HEK293 (cell line): ENCODE results near the gene TRO.

ENCODE experiments used
- CTCF ChIA-PET: fragments of 350-600 bp; formaldehyde crosslinking; extraction: SDS; loops from one replicate; lab custom pipeline; 2021; ENCODE audit warnings: antibody characterized with exemption; lab: Yijun Ruan, JAX
- POLR2A ChIA-PET: fragments of 300-600 bp; formaldehyde crosslinking; extraction: SDS; loops from one replicate; lab custom pipeline; 2020; ENCODE audit warnings: antibody characterized with exemption, inconsistent platforms; lab: Yijun Ruan, JAX
- H3K27ac ChIP-seq: fragments of 200-500 bp; sonication (Bioruptor generic); 2 replicates; pipeline ENCODE4 v1.5.1; 2014; ENCODE audit warnings: low read depth, low read length, control low read depth, inconsistent platforms; ENCODE audit errors: extremely low read depth
- H3K36me3 ChIP-seq, 2 experiments: fragments of 200-500 bp in 1 of 2; sonication (Bioruptor generic) in 1 of 2; 1 replicate in 1 of 2; 2 replicates in 1 of 2; pipeline ENCODE4 v1.5.1; 2014 to 2017; ENCODE audit warnings: inconsistent platforms in 2 of 2, low read length in 2 of 2; ENCODE audit not compliant: control insufficient read depth in 2 of 2, insufficient read depth in 1 of 2
- H3K4me1 ChIP-seq: fragments of 200-500 bp; sonication (Bioruptor generic); 2 replicates; pipeline ENCODE4 v1.5.1; 2014; ENCODE audit warnings: mild to moderate bottlenecking, low read length, inconsistent platforms; ENCODE audit not compliant: control insufficient read depth, insufficient read depth
- H3K4me3 ChIP-seq: 2 replicates; pipeline ENCODE4 v1.5.1; 2011; ENCODE audit warnings: low read depth, mild to moderate bottlenecking, control low read depth, low read length, moderate library complexity
- H3K9me3 ChIP-seq: fragments of 200-500 bp; sonication (Bioruptor generic); 2 replicates; pipeline ENCODE4 v1.5.1; 2014; ENCODE audit warnings: low read depth, low read length, inconsistent platforms; ENCODE audit not compliant: control insufficient read depth, insufficient read depth
- ZBTB8A ChIP-seq: fragments of 450-650 bp; formaldehyde crosslinking; IDR thresholded peaks from 2 replicates; pipeline ENCODE4 v1.5.1; 2016; ENCODE audit warnings: missing biosample characterization, missing genetic modification characterization
- ZNF202 ChIP-seq: fragments of 450-650 bp; formaldehyde crosslinking; IDR thresholded peaks from 2 replicates; pipeline ENCODE4 v1.5.1; 2016; ENCODE audit warnings: missing biosample characterization, missing genetic modification characterization, borderline replicate concordance
- ZNF211 ChIP-seq: fragments of 450-650 bp; formaldehyde crosslinking; IDR thresholded peaks from 2 replicates; pipeline ENCODE4 v1.5.1; 2016; ENCODE audit warnings: low read depth, missing biosample characterization, missing genetic modification characterization
- ZNF221 ChIP-seq: fragments of 450-650 bp; formaldehyde crosslinking; IDR thresholded peaks from 2 replicates; pipeline ENCODE4 v1.5.1; 2017; ENCODE audit warnings: missing biosample characterization, missing genetic modification characterization, borderline replicate concordance
- ZNF341 ChIP-seq: fragments of 450-650 bp; formaldehyde crosslinking; IDR thresholded peaks from 2 replicates; pipeline ENCODE4; 2016; ENCODE audit warnings: low read depth, missing biosample characterization, missing genetic modification characterization
- ZNF433 ChIP-seq: fragments of 450-650 bp; formaldehyde crosslinking; IDR thresholded peaks from 2 replicates; pipeline ENCODE4 v1.5.1; 2016; ENCODE audit warnings: missing biosample characterization, missing genetic modification characterization, low read depth
- ZNF558 ChIP-seq: fragments of 450-650 bp; formaldehyde crosslinking; IDR thresholded peaks from 2 replicates; pipeline ENCODE4 v1.5.1; 2016; ENCODE audit warnings: missing biosample characterization, missing genetic modification characterization
- ZNF585B ChIP-seq: fragments of 450-650 bp; formaldehyde crosslinking; IDR thresholded peaks from 2 replicates; pipeline ENCODE4 v1.5.1; 2016; ENCODE audit warnings: missing biosample characterization, missing genetic modification characterization
- ZNF600 ChIP-seq: fragments of 450-650 bp; formaldehyde crosslinking; IDR thresholded peaks from 2 replicates; pipeline ENCODE4 v1.5.1; 2016; ENCODE audit warnings: missing biosample characterization, missing genetic modification characterization
- ZNF654 ChIP-seq: fragments of 450-650 bp; formaldehyde crosslinking; IDR thresholded peaks from 2 replicates; pipeline ENCODE4 v1.5.1; 2016; ENCODE audit warnings: low read depth, missing biosample characterization, missing genetic modification characterization
- ZNF664 ChIP-seq: fragments of 450-650 bp; formaldehyde crosslinking; IDR thresholded peaks from 2 replicates; pipeline ENCODE4 v1.5.1; 2016; ENCODE audit warnings: missing biosample characterization, missing genetic modification characterization
- ZNF830 ChIP-seq: fragments of 450-650 bp; IDR thresholded peaks from 2 replicates; pipeline ENCODE4 v1.5.0; 2018; ENCODE audit warnings: missing biosample characterization, missing genetic modification characterization, low read depth, mild to moderate bottlenecking, moderate library complexity
- TF ChIP-seq, protein P1 (sequence below): fragments of 450-650 bp; formaldehyde crosslinking; IDR thresholded peaks from 2 replicates; pipeline ENCODE4 v1.5.1; 2016; ENCODE audit warnings: missing biosample characterization, missing genetic modification characterization, low read depth
- TF ChIP-seq, protein P2 (sequence below): fragments of 450-650 bp; formaldehyde crosslinking; IDR thresholded peaks from 2 replicates; pipeline ENCODE4 v1.5.1; 2016; ENCODE audit warnings: missing biosample characterization, missing genetic modification characterization, low read depth
- TF ChIP-seq, protein P3 (sequence below): fragments of 450-650 bp; formaldehyde crosslinking; IDR thresholded peaks from 2 replicates; pipeline ENCODE4 v1.5.1; 2016; ENCODE audit warnings: missing biosample characterization, missing genetic modification characterization
- TF ChIP-seq, protein P4 (sequence below): fragments of 450-650 bp; formaldehyde crosslinking; IDR thresholded peaks from 2 replicates; pipeline ENCODE4 v1.5.1; 2017; ENCODE audit warnings: missing biosample characterization, mild to moderate bottlenecking, missing genetic modification characterization, moderate library complexity

The TRO gene

DNA sequence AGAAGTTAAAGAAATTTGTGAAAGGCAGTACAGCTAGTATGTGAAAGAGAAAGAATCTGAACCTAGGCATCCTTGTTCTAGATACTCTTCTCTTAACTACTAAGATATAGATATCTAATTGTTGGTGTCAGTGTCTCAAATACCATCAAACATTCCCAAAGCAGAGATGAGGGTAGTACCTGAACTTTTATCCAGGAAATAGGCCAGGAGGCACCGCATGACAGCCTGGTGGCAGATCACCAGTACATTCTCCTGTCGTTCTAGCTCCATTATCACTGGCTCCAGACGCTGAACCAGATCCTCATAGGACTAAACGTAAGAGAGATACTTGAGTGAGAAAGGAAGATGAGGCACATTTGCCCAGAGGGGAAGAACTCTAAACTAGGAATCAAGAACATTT, 16.8 kb downstream of the TRO start (continued):
- no peak for TF ChIP-seq ZNF433
- TF ChIP-seq, all 188 proteins: peak for 0

DNA sequence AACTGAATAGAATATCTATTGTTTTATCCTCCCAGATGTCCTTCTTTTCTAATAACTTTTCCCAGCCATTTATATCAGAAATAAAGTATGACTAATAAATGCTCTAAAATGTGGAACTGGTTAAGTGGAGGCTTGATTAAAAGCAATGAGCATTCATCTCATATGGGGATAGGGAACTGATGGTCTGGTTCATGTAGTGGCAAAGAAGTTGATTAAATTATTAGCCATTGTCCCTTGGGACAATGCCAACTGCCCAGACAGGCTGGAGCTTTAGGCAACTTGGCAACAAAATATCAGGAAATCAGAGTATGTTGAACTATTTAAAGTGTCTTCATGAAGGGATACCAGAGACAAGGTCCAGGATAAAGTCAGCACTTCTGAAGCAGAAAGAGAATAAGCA, 24.2 kb downstream of the TRO start:
- Histone ChIP-seq H3K27ac (no peak overlapping the region), H3K9me3 (no peaks in the 10 kb centered on the region), H3K4me3 (no peak overlapping the region), H3K36me3 (no peaks in the 10 kb centered on the region), H3K4me1 (no peaks in the 10 kb centered on the region)
- TF ChIP-seq, protein P1, sequence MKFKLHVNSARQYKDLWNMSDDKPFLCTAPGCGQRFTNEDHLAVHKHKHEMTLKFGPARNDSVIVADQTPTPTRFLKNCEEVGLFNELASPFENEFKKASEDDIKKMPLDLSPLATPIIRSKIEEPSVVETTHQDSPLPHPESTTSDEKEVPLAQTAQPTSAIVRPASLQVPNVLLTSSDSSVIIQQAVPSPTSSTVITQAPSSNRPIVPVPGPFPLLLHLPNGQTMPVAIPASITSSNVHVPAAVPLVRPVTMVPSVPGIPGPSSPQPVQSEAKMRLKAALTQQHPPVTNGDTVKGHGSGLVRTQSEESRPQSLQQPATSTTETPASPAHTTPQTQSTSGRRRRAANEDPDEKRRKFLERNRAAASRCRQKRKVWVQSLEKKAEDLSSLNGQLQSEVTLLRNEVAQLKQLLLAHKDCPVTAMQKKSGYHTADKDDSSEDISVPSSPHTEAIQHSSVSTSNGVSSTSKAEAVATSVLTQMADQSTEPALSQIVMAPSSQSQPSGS (tag by site-specific recombination) = no peak
- TF ChIP-seq, protein P2, sequence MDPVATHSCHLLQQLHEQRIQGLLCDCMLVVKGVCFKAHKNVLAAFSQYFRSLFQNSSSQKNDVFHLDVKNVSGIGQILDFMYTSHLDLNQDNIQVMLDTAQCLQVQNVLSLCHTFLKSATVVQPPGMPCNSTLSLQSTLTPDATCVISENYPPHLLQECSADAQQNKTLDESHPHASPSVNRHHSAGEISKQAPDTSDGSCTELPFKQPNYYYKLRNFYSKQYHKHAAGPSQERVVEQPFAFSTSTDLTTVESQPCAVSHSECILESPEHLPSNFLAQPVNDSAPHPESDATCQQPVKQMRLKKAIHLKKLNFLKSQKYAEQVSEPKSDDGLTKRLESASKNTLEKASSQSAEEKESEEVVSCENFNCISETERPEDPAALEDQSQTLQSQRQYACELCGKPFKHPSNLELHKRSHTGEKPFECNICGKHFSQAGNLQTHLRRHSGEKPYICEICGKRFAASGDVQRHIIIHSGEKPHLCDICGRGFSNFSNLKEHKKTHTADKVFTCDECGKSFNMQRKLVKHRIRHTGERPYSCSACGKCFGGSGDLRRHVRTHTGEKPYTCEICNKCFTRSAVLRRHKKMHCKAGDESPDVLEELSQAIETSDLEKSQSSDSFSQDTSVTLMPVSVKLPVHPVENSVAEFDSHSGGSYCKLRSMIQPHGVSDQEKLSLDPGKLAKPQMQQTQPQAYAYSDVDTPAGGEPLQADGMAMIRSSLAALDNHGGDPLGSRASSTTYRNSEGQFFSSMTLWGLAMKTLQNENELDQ (tag by site-specific recombination) = no peak
- TF ChIP-seq ZNF830 (tag by site-specific recombination) = no peak
- TF ChIP-seq, protein P3, sequence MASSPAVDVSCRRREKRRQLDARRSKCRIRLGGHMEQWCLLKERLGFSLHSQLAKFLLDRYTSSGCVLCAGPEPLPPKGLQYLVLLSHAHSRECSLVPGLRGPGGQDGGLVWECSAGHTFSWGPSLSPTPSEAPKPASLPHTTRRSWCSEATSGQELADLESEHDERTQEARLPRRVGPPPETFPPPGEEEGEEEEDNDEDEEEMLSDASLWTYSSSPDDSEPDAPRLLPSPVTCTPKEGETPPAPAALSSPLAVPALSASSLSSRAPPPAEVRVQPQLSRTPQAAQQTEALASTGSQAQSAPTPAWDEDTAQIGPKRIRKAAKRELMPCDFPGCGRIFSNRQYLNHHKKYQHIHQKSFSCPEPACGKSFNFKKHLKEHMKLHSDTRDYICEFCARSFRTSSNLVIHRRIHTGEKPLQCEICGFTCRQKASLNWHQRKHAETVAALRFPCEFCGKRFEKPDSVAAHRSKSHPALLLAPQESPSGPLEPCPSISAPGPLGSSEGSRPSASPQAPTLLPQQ = no peak
- no peak for TF ChIP-seq ZNF600 (tag by site-specific recombination)
- no peak for TF ChIP-seq ZNF221 (tag by site-specific recombination)
- TF ChIP-seq ZNF211 (tag by site-specific recombination) = no peak
- TF ChIP-seq ZBTB8A (tag by site-specific recombination) = no peak
- no peak for TF ChIP-seq ZNF202 (tag by site-specific recombination)
- ChIA-PET CTCF (no interaction called here), POLR2A (no interaction called here)

DNA sequence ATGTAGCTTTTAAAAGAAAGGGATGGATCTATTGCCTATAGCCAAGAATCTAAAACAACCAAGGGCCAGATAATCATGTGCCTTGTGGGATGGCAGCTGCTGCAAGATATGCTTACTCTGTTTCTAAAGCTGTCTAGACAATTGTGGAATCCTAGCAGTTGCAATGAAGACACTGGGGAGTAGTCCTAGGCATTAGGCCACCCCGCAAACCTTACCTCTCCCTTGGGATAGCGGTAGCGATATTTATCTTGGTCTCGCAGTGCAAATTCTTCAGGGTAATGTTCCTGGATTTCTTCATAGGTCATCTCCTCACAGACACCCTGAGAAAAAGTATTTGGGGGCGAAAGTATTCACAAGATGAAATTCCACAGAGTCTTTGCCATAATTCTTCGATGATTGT, 24.6 kb downstream of the TRO start:
- Histone ChIP-seq H3K27ac (no peak overlapping the region), H3K9me3 (no peaks in the 10 kb centered on the region)
- TF ChIP-seq ZNF664 (tag by site-specific recombination) (no peak), ZNF654 (tag by site-specific recombination) (no peak), ZNF341 (tag by site-specific recombination) (no peak), ZNF558 (no peak), ZNF585B (tag by site-specific recombination) (no peak), ZNF221 (tag by site-specific recombination) (no peak)
- TF ChIP-seq, protein P4, sequence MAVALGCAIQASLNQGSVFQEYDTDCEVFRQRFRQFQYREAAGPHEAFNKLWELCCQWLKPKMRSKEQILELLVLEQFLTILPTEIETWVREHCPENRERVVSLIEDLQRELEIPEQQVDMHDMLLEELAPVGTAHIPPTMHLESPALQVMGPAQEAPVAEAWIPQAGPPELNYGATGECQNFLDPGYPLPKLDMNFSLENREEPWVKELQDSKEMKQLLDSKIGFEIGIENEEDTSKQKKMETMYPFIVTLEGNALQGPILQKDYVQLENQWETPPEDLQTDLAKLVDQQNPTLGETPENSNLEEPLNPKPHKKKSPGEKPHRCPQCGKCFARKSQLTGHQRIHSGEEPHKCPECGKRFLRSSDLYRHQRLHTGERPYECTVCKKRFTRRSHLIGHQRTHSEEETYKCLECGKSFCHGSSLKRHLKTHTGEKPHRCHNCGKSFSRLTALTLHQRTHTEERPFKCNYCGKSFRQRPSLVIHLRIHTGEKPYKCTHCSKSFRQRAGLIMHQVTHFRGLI (tag by site-specific recombination) = no peak
- TF ChIP-seq, all 188 proteins: peak for 0
- Histone ChIP-seq H3K36me3 (no peaks in the 10 kb centered on the region), H3K4me3 (no peak overlapping the region), H3K4me1 (no peaks in the 10 kb centered on the region)
- POLR2A ChIA-PET = no interaction called here
- CTCF ChIA-PET = no interaction called here
